H1 (cell line): ENCODE data around the gene TPP2. TPM values are rescaled to one million over a fixed set of nuclear protein-coding genes. Genes with fewer than 3 reads are reported as not detected.

Experiments
- CTCF ChIA-PET: fragments of 300-600 bp; sonication (Branson Sonifier 250); formaldehyde crosslinking; loops from one replicate; lab custom pipeline; 2021; ENCODE audit not compliant: partially characterized antibody; lab: Charles Lee
- POLR2A ChIA-PET: fragments of 300-600 bp; sonication (Branson Sonifier 250); formaldehyde crosslinking; loops from one replicate; lab custom pipeline; 2021; ENCODE audit warnings: inconsistent platforms; ENCODE audit not compliant: partially characterized antibody; lab: Charles Lee
- DNase-seq, 2 experiments: peaks; one replicate each; pipeline versions ENCODE4 v3.0.0 to v3.0.0-alpha.2; 2010 to 2022; ENCODE audit warnings: low spot score in 2 of 2, low read depth in 1 of 2, mixed read lengths in 1 of 2
- FAIRE-seq: peaks from 2 replicates; lab custom pipeline; 2011; peaks lifted over from hg19 to GRCh38; lab: Jason Lieb, UNC
- H2AFZ ChIP-seq: 2 replicates; pipeline ENCODE4 v1.8.1; 2012; ENCODE audit warnings: low read length, inconsistent platforms
- H2AK5ac ChIP-seq: 2 replicates; pipeline ENCODE4 v1.6.1; 2013; ENCODE audit warnings: low read depth, low read length
- H2BK120ac ChIP-seq: replicated peaks from 2 replicates; pipeline ENCODE3; 2013; ENCODE audit warnings: low read depth, low read length, inconsistent platforms
- H2BK12ac ChIP-seq: 2 replicates; pipeline ENCODE4 v1.6.1; 2013; ENCODE audit warnings: low read depth, low read length
- H2BK15ac ChIP-seq: 2 replicates; pipeline ENCODE4 v1.6.1; 2013; ENCODE audit warnings: low read length
- H2BK20ac ChIP-seq: 2 replicates; pipeline ENCODE4 v1.6.1; 2013; ENCODE audit warnings: low read length
- H2BK5ac ChIP-seq: 2 replicates; pipeline ENCODE4 v1.6.1; 2013; ENCODE audit warnings: low read depth, low read length
- H3K14ac ChIP-seq: 2 replicates; pipeline ENCODE4 v1.6.1; 2013; ENCODE audit warnings: inconsistent platforms; ENCODE audit not compliant: insufficient read length
- H3K18ac ChIP-seq: 2 replicates; pipeline ENCODE4 v1.6.1; 2013; ENCODE audit warnings: low read length; ENCODE audit errors: extremely low read depth
- H3K23ac ChIP-seq: 2 replicates; pipeline ENCODE4 v1.6.1; 2013; ENCODE audit warnings: inconsistent platforms; ENCODE audit not compliant: insufficient read length
- H3K23me2 ChIP-seq: 2 replicates; pipeline ENCODE4 v1.6.1; 2013; ENCODE audit warnings: low read depth, low read length
- H3K27ac ChIP-seq: 2 replicates; pipeline ENCODE4 v1.6.1; 2011; ENCODE audit warnings: low read depth, low read length, inconsistent platforms
- H3K27me3 ChIP-seq, 4 experiments: replicated peaks in 1 of 4; 1 replicate in 1 of 4; 2 replicates in 3 of 4; pipeline versions ENCODE4 v1.6.1 to v1.8.1; 2011 to 2013; ENCODE audit warnings: low read length in 3 of 4, mild to moderate bottlenecking in 3 of 4, inconsistent platforms in 2 of 4, mixed read lengths in 2 of 4, moderate library complexity in 1 of 4; ENCODE audit not compliant: control insufficient read depth in 3 of 4, insufficient read depth in 3 of 4; ENCODE audit errors: extremely low read depth in 1 of 4
- H3K36me3 ChIP-seq, 4 experiments: 2 replicates each; pipeline versions ENCODE4 v1.6.1 to v1.8.1; 2011 to 2013; ENCODE audit warnings: mild to moderate bottlenecking in 4 of 4, low read length in 3 of 4, moderate library complexity in 2 of 4, control low read depth in 1 of 4, inconsistent platforms in 1 of 4; ENCODE audit not compliant: insufficient read depth in 4 of 4, control insufficient read depth in 2 of 4
- H3K4ac ChIP-seq: replicated peaks from 2 replicates; pipeline ENCODE3; 2013; ENCODE audit warnings: low read length, low read depth, mixed read lengths, inconsistent platforms; ENCODE audit not compliant: insufficient read length
- H3K4me1 ChIP-seq, 4 experiments: replicated peaks in 1 of 4; 1 replicate in 1 of 4; 2 replicates in 3 of 4; pipeline versions ENCODE4 v1.6.1 to v1.8.1; 2011 to 2013; ENCODE audit warnings: low read length in 3 of 4, inconsistent platforms in 2 of 4, mixed read lengths in 1 of 4; ENCODE audit not compliant: insufficient read depth in 4 of 4, control insufficient read depth in 3 of 4
- H3K4me2 ChIP-seq, 2 experiments: 2 replicates each; pipeline versions ENCODE4 v1.6.1 to v1.8.1; 2011 to 2013; ENCODE audit warnings: low read depth in 2 of 2, low read length in 2 of 2, control low read depth in 1 of 2, inconsistent platforms in 1 of 2, mild to moderate bottlenecking in 1 of 2; ENCODE audit not compliant: insufficient read depth in 1 of 2
- H3K4me3 ChIP-seq, 4 experiments: fragments of 200-600, 300-600 bp in 1 of 4; sonication (generic), shearing (Covaris generic), sonication (Bioruptor Twin) in 1 of 4; 2 replicates each; pipeline versions ENCODE4 v1.5.1 to v1.8.1; 2011 to 2016; ENCODE audit warnings: low read length in 4 of 4, low read depth in 3 of 4, control low read depth in 2 of 4, inconsistent platforms in 2 of 4, mild to moderate bottlenecking in 2 of 4, mixed read lengths in 1 of 4, moderate library complexity in 1 of 4; ENCODE audit not compliant: insufficient read depth in 2 of 4; ENCODE audit errors: extremely low read depth in 1 of 4
- H3K56ac ChIP-seq: replicated peaks from 2 replicates; pipeline ENCODE3; 2013; ENCODE audit warnings: low read depth, mild to moderate bottlenecking, mixed read lengths, low read length, inconsistent platforms; ENCODE audit not compliant: insufficient read length
- H3K79me1 ChIP-seq: 2 replicates; pipeline ENCODE4 v1.6.1; 2013; ENCODE audit warnings: low read depth, low read length, control low read depth
- H3K79me2 ChIP-seq, 2 experiments: 2 replicates each; pipeline versions ENCODE4 v1.6.1 to v1.8.1; 2012 to 2013; ENCODE audit warnings: low read length in 2 of 2, mild to moderate bottlenecking in 2 of 2, inconsistent platforms in 1 of 2; ENCODE audit not compliant: insufficient read depth in 2 of 2, control insufficient read depth in 1 of 2
- H3K9ac ChIP-seq, 4 experiments: replicated peaks in 1 of 4; 1 replicate in 1 of 4; 2 replicates in 3 of 4; pipeline versions ENCODE4 v1.6.1 to v1.8.1; 2011 to 2013; ENCODE audit warnings: low read depth in 3 of 4, low read length in 3 of 4, control low read depth in 2 of 4, mild to moderate bottlenecking in 2 of 4, moderate library complexity in 2 of 4, inconsistent platforms in 1 of 4; ENCODE audit errors: extremely low read depth in 1 of 4
- H3K9me3 ChIP-seq, 2 experiments: 2 replicates each; pipeline versions ENCODE4 v1.6.1 to v1.8.1; 2012 to 2013; ENCODE audit warnings: mild to moderate bottlenecking in 2 of 2, moderate library complexity in 2 of 2, control low read depth in 1 of 2, inconsistent platforms in 1 of 2, low read depth in 1 of 2, low read length in 1 of 2, mixed read lengths in 1 of 2; ENCODE audit not compliant: insufficient read depth in 2 of 2
- H4K20me1 ChIP-seq, 2 experiments: replicated peaks in 1 of 2; 2 replicates each; pipeline versions ENCODE3 to v1.8.1; 2011 to 2013; ENCODE audit warnings: inconsistent platforms in 2 of 2, low read length in 2 of 2, mild to moderate bottlenecking in 1 of 2; ENCODE audit not compliant: insufficient read depth in 2 of 2, control insufficient read depth in 1 of 2
- H4K5ac ChIP-seq: 2 replicates; pipeline ENCODE4 v1.6.1; 2013; ENCODE audit warnings: low read length, low read depth, mixed read lengths, inconsistent platforms; ENCODE audit not compliant: insufficient read length
- H4K8ac ChIP-seq: 2 replicates; pipeline ENCODE4 v1.8.0; 2013; ENCODE audit warnings: mild to moderate bottlenecking, moderate library complexity, low read length, inconsistent platforms; ENCODE audit not compliant: insufficient read depth; ENCODE audit errors: extremely low read depth
- H4K91ac ChIP-seq: replicated peaks from 2 replicates; pipeline ENCODE3; 2013; ENCODE audit warnings: low read length, mixed read lengths, inconsistent platforms; ENCODE audit not compliant: insufficient read length
- BACH1 ChIP-seq: IDR thresholded peaks from 2 replicates; pipeline ENCODE4 v1.6.1; 2012; ENCODE audit warnings: low read length, improper control_type of control experiment
- CTCF ChIP-seq, 3 experiments: IDR thresholded peaks; 1 replicate in 2 of 3; 2 replicates in 1 of 3; pipeline versions ENCODE4 v1.5.1 to v1.6.1; 2011; ENCODE audit warnings: low read length in 3 of 3, mild to moderate bottlenecking in 3 of 3, inconsistent platforms in 2 of 3, low read depth in 1 of 3, moderate library complexity in 1 of 3; ENCODE audit not compliant: insufficient read depth in 1 of 3; ENCODE audit errors: control extremely low read depth in 1 of 3
- WGBS, 2 experiments: shearing (Covaris generic) in 1 of 2; methylation state at CpG; one replicate each; pipeline versions ENCODE4 v1.1.6 to v1.1.7; 2013 to 2015; ENCODE audit warnings: low lambda C conversion rate in 2 of 2, mixed read lengths in 2 of 2, inconsistent platforms in 1 of 2, low coverage in 1 of 2, missing lambda C conversion rate in 1 of 2; ENCODE audit not compliant: insufficient replicate concordance in 2 of 2, insufficient coverage in 1 of 2, insufficient read length in 1 of 2; ENCODE audit errors: extremely low coverage in 1 of 2, missing lambda C conversion rate in 1 of 2; 5-methylcytosine and 5-hydroxymethylcytosine counted together
- polyA plus RNA-seq, 7 experiments: library from polyadenylated mRNA; depleted of rRNA in 3 of 7; stranded (reverse) in 5 of 7; unstranded in 2 of 7; fragments of >200 nt in 5 of 7; fragments of 200-250 nt in 2 of 7; gene quantifications; 1 replicate in 5 of 7; 2 replicates in 1 of 7; 4 replicates in 1 of 7; pipeline versions ENCODE4 v1.2.1 to v1.2.3, GENCODE V29; 2011 to 2013; ENCODE audit warnings: missing spikeins in 2 of 7, mixed read lengths in 2 of 7
- total RNA-seq: library from RNA; stranded (reverse); fragmentation: NEBNext Ultra II Directional; extraction: Animal tissue kit (Norgen Biotek cat#: 25700); gene quantifications from 2 replicates; pipeline ENCODE4 v1.2.1, GENCODE V29; 2021

The TPP2 gene
- total and polyA plus RNA-seq, 2 of the 8 experiments (the other 6 are each of a cell fraction or from before 2014, with no cell fraction given) = 15.9 to 85.7 TPM

- H3K23ac ChIP-seq = no peak overlapping the region
- no peaks in the 10 kb centered on the region for H3K4me1 ChIP-seq
- peaks cover 8% of the 10 kb centered on the region; the same call in 1 of the 2 replicates for H3K79me1 ChIP-seq
- TF ChIP-seq CTCF (IDR thresholded peaks at IDR 0.05; ENCODE audit: control extremely low read depth in 1 of 3, insufficient read depth in 1 of 3, low read depth in 1 of 3, low read length in 3 of 3) = no peak
- no peak for TF ChIP-seq BACH1
- DNase-seq = no peak
- H2BK15ac ChIP-seq = no peak overlapping the region
- no peak for FAIRE-seq
- ChIA-PET POLR2A (interaction anchor here (1.6 kb wide), 1 partner anchor 11 kb away, joined by 9 read pairs; the partner anchor contains the start of gene TPP2), CTCF (interaction anchor here (0.7 to 1.7 kb wide), 6 partner anchors 13 to 241 kb away, joined by 3 to 6 read pairs (median 4); no protein-coding TSS in a partner anchor)
- H3K4me3 ChIP-seq = no peak overlapping the region
- peaks cover 3 to 82% of the 10 kb centered on the region in 2 experiments; a peak in 3 of 4 replicates for H3K79me2 ChIP-seq
- H3K27ac ChIP-seq = no peak overlapping the region
- H3K9me3 ChIP-seq = no peaks in the 10 kb centered on the region
- 97% methylated on average over 9 of the region's 9 CpGs; no CpG with 5 or more reads in 1 of the 2 experiments for WGBS, 2 experiments
- no peaks in the 10 kb centered on the region; the same call in 1 of the 2 replicates for H3K23me2 ChIP-seq
- H4K5ac ChIP-seq = no peak overlapping the region
- no peak overlapping the region for H3K18ac ChIP-seq
- no peak overlapping the region for H3K9ac ChIP-seq
- H3K27me3 ChIP-seq = no peaks in the 10 kb centered on the region
- no peak overlapping the region for H2BK120ac ChIP-seq
- peaks cover 2 to 4% of the 10 kb centered on the region in 2 experiments for H4K20me1 ChIP-seq
- no peak overlapping the region for H2BK12ac ChIP-seq
- no peak overlapping the region for H2BK5ac ChIP-seq
- no peak overlapping the region for H4K91ac ChIP-seq
- H3K4me2 ChIP-seq = no peak overlapping the region
- H3K14ac ChIP-seq = no peak overlapping the region
- peaks cover 9 to 58% (median 30%) of the 10 kb centered on the region in 4 experiments; a peak in 7 of 8 replicates for H3K36me3 ChIP-seq
- H2BK20ac ChIP-seq = no peak overlapping the region
- no peak overlapping the region for H2AK5ac ChIP-seq
- no peak overlapping the region for H2AFZ ChIP-seq
- no peak overlapping the region for H3K4ac ChIP-seq
- no peak overlapping the region for H4K8ac ChIP-seq
- H3K56ac ChIP-seq = no peak overlapping the region
Observed at GRCh38 chr13:102606537-102607309, 9.9 kb downstream of the TPP2 start.
